NCI-H2081 treated with DMSO at 0.1 percent for 48 hours (cell line): ENCODE data around the gene PF4V1.

ENCODE experiments used
- DNase-seq: peaks from one replicate; lab custom pipeline; 2025; lab: John Stamatoyannopoulos, UW

The PF4V1 gene

DNA sequence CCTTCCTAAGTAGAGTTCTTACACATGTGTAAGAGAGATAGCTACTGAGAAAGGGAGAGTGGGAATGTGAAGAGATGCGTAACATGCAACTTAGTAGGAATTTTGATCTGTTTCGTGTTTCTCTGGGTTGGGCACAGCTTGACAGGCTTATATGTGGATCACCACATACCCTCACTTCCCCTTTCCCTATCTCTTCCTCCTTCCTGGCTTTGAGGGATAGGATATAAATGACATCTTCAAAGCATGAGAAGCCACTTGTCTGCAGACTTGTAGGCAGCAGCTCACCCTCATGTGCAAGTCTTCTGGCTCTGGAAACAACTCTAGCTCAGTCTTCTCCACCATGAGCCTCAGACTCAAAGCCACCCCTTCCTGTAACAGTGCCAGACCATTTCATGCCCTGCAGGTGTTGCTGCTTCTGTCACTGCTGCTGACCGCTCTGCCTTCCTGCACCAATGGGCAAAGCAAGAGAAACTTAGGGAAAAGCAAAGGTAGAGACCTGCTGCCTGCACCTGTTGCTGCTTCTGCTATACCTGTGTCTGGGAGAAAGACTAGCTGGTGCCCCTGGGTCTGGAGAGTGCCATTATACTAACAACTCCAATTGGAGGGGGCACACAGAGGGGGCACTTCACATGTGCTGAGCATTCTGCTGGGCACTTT lies 5.4 kb upstream of the PF4V1 start:
- no peak for DNase-seq

DNA sequence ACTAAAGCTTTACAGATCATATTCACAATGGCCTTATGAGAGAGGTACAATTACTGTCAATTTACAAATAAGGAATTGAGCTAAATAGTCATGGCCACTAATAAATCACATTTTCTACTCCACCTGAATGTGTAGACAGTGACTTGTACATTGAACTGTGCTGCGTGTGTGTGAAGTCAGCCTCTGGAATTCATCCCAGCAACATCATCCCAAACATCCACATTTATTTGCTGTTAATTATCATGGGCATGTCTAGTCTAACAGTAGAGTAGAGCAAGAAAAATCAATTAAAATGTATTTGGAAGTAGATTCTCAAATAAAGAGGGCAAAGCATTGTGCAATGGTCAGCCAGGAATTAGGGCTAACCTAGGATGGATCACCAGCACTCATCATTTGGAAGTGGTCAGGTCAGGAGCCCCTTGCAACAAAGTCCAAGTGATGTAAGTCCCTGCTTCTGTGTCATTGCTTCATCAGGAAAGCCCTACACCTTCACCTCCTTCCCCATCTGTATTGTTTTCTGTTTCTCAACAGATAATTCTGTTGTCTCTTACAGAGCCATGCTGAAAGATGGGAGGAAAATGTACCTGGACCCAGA lies 4.8 kb upstream of the PF4V1 start:
- DNase-seq, result no peak

DNA sequence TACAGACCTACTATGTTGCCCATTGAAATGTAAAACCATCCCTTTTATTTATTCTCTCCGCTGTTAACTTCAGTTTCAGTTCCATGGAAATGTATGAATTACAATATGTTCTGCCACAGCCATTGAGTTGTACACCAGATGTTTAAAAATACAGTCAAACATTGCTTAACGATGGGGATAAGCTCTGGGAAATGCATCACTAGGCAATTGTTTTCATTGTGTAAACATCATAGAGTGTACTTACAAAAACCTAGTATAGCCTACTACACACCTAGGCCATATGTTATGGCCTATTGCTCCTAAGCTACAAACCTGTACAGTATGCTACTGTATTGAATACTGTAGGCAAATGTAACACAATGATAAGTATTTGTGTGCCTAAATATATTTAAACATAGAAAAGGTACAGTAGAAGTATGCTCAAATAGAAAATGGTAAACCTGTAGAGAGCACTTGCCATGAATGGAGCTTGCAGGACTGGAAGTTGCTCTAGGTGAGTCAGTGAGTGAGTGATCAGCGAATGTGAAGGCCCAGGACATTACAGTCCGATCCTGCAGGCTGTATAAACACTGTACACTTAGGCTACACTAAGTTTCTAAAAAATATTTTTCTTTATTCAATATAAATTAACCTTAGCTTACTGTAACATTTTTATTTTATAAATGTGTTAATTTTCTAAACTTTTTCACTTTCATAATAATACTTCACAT lies 2.7 kb upstream of the PF4V1 start:
- DNase-seq, result no peak

DNA sequence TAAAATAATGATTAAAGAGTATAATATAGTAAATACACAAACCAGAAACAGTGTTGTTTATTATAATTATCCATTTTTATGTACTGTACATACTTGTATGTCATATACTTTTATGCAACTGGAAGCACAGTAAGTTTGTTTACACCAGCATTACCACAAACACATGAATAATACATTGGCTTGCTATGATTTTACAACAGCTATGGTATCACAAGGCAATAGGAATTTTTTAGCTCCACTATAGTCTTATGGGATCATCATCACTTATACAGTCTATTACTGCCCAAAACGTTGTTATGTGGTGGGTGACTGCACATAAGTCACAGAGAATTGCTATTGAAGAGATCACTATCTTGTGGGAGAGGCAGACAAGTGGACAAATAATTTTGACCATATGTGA lies 1.8 kb upstream of the PF4V1 start:
- no peak for DNase-seq

DNA sequence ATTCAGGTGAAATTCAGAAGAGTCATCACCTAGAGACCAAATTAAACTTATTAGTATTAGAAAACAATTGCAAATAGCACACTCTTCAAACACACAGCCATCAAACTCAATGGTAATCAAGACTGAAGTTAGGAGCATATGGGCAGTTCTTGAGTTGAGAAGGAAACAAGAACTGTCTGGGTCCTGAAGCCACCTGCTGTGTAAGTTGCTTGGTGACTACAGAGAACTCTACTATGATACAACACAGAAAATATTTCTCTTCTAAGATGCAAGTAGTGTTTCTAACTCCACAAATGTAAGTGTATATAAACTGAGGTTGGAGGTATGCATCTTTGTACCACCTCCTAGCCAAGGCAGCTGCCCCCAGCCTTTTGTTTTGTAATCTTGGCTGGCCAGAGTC lies 325 bp upstream of the PF4V1 start:
- no peak for DNase-seq

DNA sequence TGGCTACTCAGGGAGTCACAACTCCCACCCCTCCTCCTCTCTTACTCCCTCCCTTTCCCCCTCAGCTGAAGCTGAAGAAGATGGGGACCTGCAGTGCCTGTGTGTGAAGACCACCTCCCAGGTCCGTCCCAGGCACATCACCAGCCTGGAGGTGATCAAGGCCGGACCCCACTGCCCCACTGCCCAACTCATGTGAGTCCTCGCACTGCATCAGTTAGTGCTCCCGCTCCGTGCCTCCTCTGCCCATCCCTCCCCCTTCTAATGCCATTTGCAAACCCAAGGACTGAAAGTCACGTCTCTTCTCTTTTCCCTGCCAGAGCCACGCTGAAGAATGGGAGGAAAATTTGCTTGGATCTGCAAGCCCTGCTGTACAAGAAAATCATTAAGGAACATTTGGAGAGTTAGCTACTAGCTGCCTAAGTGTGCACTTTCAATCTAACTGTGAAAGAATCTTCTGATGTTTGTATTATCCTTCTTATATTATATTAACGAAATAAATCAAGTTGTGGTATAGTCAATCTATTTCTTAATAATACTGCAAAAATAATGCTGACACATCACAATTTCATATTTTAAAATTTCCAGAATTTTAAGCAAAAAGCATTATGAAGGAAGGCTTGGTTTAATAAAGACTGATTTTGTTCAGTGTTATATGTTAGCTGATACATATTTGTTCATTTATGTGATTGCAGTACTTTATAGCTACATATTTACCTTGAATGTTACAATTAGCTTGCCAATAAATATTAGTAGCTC lies 800 bp downstream of the PF4V1 start:
- DNase-seq, result no peak

DNA sequence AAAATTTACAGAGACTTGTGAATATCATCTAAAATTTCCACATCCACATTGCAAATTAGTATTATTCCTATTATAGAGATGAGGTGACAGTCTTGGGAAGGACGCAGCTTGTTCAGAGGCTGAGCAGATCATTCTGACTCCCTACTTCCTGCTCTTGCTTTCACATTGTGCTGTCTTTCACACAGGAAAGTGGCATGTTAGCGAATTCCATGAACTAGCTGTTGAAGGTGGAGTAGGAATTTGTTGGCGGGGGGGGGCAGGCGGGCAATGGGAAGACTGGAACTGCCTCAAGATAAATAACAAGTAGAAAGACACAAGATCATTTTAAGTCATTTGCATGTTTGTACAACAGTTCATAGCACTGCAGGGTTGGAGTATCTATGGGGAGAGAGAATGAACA lies 2.3 kb downstream of the PF4V1 start:
- DNase-seq, result no peak

DNA sequence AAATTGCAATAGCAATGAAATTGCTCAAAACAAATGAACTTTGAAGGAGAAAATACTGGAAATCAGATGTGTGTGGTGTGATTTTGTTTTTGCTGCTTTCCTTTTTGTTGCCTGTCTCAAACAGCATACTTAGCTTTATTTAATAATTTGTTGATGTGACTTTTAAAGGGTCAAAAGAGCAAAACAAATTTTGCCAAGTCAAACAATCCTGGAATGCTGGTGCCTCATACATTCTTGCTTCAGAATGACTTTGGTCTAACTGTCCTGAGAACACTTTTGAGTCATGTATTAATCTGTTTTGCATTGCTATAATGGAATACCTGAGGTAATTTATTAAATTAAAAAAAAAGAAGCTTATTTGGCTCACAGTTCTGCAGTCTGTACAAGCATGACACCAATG lies 3.4 kb downstream of the PF4V1 start:
- no peak for DNase-seq

DNA sequence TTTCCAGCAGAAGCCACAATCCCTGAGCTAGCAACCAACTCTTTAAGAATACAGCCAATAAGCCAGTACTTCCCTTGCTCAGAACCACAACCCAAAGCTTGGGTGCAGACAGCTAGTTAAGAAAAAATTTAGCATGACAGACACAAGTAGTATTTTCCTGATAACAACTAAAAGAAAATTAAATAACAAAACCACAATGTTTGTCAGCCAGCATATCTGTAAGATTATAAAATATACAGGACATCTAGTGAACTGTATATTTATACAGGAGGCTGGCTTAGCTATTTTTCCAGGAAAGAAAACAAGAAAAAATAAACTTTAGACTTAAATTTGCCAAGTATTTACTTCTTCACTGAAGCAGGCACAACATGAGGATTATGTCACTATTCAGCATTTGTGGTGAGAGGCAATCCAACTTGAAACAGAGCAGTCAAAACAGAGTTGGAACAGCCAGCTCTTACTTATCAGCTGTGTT lies 6.6 kb downstream of the PF4V1 start:
- no peak for DNase-seq

DNA sequence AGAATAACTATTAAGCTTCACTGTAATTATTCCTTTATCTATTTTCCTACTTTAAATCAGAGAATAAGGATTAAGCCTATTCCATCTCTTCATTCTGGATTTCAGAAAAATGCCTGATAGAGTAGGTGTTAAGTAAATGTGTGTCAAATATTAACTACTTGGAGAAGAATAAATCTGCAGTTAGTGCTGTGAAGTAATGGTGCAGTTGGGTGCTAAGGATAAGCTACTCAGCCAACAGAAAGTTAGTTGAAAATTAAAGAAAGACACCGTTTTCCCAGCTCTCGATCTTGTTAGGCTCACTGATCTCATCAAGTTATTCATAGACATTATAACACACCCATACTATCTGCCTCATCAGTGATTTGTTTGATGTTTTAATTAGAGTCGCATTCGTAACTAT lies 7.1 kb downstream of the PF4V1 start:
- DNase-seq, result no peak

DNA sequence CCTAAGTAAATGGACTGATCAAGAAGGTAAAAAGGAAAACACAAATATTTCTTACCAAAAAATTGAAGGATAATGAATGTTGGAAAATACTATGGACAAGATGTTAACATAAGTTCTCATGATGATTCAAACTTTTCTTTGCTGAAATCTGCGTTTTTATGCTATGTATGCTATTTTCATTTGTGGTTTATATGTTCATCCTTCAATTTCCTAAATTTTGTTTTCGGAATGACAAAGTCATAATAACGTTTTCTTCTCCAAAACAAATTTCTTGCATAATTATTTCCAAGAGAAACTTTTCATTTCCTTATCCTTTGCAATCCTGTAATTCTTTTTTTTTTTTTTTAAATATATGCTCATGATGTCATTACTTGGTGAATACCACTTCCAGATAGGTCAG lies 7.8 kb downstream of the PF4V1 start:
- no peak for DNase-seq

DNA sequence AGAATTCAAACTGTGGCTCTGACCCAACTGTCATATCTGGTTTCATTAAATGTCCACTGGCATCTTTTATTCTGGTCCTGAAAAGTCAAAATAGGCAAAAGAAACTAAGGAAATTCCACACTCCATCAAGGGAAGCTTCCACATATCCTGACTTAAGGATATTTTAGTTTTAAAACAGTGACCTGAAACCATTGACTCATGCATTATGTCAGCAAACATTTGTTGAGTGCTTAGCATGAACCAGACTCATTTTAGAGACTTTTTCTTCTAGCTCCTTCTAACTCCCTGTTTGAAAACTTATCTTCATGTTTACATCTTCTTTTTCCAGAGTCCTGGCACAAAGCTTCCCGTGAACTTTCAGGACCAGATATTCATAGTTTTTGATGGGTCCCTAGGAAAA lies 9.2 kb downstream of the PF4V1 start:
- no peak for DNase-seq

DNA sequence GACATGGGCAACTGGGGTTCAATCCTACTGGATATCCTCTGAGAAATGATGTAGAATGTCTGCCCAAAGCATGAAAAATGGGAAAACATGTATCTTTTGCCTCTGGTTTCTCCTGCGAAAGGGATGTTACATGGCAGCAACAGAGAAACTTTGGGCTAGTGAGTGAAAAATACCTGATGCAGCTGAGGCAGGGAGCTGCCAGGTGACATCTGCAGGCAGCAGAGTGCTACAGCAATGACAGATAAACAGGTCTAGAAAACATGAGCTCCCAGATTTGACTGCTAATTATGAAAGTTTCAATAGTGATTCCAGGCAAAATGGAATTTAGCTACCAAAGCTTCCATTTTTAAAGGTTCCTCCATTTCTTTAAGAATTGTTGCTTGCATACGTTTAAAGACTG lies 11.3 kb downstream of the PF4V1 start:
- no peak for DNase-seq

DNA sequence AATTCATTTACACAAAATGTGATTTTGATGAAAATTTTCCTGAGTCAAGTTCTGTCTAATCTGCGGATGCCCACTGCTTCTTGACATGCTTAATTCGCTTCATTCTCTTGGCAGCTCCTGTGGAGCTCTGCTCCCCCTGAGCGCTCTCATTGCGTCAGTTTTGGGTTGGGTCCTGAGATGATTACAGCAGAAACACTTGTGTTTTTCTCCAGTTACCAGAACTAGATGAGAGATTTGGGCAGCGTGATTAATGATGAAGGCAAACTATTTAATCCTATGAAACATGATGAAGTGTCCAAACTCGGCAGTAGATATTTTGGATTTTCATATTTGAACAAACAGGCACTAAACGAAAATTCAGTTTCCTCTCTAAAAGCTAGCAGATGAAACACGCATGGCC lies 11.9 kb downstream of the PF4V1 start:
- no peak for DNase-seq

DNA sequence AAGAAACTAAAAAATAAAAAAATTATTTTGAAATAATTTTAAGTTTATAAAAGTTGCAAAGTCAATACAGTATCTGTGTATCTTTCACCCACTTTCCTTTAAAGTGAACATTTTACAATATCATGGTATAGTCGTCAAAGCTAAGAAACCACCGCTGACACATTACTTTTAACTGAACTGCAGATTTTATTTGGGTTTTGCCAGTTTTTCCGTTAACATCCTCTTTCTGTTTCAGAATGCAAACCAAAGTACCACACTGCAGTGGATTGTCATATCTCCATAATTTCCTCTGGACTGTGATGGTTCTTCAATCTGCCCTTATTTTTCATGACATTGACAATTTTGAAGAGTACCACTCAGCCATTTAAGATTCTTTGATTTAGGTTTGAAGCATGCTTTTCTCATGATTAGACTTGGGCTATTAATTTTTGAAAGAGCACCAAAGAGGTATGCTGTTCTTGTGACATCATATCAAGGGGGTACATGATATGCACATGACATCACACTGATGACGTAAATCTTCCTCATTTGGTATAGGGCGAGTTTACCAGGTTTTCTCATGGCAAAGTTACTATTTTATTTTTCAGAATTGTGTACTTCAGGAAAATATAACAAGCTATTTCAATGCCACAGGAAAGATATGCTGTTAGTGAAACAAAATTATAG lies 12.5 kb downstream of the PF4V1 start:
- DNase-seq, result no peak

DNA sequence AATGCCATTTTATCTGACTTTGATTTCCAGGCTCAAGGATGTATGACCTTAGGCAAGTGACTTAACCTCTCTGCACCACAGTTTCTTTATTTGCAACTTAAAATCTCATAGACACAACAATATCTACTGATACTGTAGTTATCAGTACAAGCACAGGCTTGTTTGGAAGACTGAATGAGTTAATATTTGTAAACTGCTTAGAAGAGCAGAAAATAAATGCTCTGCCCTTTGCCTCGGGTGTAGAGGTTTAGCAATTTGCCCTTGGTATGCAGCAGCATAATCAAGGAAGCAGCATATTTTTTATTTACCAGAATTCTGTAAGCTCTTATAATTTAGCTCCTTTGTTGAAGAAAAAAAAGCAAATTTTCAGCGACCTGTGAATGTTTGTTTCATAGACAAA lies 13.2 kb downstream of the PF4V1 start:
- DNase-seq, result no peak

DNA sequence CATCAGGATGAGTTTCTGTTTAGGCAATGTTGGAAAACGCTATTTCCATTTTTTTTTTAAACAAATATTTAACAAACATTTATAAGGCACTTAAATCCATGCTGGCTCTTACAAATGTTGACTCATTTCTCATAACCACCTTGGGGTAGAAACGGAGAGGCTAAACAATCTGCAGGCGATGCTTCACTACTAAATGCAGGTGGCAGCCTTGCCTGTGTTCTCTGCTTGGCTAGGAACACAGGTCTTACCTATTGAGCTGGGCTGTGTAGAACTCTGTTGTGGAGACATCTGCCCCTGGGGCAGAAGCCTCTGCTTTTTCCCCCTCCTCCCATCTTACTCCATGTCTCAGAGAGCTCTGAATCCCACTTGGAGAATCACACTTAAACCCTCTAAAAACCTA lies 14.7 kb downstream of the PF4V1 start:
- DNase-seq, result no peak

DNA sequence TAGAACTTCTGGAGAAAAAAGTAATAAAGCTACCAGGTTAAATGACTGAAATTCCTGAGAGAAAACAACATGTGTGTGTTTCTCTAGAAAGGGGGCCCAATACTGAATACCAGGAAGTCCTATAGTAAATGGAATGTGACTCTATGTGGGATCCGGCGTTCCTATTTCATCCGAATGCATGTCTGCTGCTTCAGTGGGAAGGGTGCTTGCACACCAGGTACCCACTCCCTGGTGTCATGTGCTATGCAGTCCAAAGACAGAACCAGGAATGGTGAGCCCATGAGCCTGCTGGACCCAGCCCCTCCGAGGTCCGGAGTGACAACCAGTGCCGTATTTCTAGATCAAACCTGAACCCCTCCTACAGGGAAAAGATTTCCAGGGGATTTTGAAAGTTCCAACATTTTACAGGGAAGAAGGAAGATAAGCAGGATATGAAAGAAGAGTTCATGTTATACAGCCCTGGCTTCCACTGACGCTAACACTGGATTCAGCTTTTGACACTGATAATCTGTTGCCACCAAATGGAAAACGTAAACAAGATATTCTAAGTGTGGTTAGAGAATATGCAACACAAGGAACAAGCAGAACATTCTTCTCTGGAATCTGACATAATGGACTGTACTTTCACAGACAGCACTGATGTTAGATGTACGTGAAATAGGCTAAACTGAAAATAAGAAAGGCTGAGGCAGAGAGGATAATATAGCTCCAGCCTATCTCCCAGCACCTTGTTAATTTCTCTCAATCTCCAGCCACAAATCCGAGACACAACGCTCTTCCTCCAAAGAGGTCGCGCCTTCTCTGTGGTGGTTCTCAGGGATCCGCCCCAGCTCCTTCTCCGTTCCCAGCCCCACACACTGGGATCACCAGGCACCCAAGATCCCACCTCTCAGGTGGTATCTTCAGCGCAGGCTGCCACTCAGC lies 15.4 kb downstream of the PF4V1 start:
- no peak for DNase-seq

DNA sequence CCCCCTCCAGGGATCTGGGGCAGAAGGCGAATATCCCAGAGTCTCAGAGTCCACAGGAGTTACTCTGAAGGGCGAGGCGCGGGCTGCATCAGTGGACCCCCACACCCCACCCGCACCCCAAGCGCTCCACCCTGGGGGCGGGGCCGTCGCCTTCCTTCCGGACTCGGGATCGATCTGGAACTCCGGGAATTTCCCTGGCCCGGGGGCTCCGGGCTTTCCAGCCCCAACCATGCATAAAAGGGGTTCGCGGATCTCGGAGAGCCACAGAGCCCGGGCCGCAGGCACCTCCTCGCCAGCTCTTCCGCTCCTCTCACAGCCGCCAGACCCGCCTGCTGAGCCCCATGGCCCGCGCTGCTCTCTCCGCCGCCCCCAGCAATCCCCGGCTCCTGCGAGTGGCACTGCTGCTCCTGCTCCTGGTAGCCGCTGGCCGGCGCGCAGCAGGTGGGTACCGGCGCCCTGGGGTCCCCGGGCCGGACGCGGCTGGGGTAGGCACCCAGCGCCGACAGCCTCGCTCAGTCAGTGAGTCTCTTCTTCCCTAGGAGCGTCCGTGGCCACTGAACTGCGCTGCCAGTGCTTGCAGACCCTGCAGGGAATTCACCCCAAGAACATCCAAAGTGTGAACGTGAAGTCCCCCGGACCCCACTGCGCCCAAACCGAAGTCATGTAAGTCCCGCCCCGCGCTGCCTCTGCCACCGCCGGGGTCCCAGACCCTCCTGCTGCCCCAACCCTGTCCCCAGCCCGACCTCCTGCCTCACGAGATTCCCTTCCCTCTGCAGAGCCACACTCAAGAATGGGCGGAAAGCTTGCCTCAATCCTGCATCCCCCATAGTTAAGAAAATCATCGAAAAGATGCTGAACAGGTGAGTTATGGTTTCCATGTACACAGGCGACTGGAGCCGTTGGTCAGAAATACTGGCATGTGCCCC lies 16.3 kb downstream of the PF4V1 start, which contains the start of gene CXCL1:
CXCL1 (plus strand) TSS at position 264 of the 926 bp plus-strand sequence; CDS start at position 342, 78 bp downstream.
- no peak for DNase-seq

DNA sequence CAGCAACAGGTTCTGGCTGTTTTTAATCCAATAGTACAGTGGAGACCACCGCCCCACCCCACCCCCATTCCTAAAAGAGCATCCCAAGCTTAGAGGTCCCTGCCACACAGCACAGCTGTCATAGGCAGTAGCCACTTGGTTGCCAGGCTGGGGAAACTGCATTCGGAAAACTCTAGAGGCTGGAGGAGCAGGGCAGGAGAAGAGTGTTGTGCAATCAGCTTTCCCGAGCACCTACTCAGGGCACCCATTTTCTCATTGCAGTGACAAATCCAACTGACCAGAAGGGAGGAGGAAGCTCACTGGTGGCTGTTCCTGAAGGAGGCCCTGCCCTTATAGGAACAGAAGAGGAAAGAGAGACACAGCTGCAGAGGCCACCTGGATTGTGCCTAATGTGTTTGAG lies 17.2 kb downstream of the PF4V1 start:
- no peak for DNase-seq
